ENCODE data around the gene ECI2.

ECI2 gene

DNA sequence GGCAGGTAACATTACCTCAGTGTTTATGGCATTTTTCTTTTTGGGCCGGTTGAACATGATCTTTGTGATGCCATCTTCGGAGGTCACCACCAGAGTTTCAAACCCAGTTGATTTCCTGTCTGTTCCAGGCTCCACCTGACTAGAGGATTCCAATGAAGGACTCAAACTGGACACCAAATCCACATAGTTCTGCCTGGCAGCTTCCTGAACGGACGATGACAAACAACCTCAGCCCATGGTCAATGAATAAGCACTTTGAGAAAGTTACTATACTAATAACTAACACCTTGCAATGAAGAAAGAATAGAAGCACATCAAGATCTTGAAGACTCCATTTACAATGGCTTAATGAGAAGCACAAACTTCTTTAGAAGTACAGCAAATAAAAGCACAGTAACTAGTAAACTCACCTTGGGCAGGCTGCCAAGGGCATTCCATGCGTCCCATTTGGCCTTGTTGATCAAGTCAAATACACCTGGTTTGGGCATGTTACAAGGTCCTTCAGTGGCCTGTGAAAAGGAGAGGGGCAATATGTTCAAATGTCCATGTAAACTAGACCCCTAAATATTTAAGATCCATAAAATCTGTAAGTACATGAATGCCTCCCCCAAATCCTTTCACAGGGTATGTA, 4.9 kb downstream of the ECI2 start:
- H3K4me3 ChIP-seq (replicated peaks in 1 of 2; ENCODE audit: low read depth in 2 of 2, low read length in 2 of 2), result no peak overlapping the region
- TF ChIP-seq, protein P1, sequence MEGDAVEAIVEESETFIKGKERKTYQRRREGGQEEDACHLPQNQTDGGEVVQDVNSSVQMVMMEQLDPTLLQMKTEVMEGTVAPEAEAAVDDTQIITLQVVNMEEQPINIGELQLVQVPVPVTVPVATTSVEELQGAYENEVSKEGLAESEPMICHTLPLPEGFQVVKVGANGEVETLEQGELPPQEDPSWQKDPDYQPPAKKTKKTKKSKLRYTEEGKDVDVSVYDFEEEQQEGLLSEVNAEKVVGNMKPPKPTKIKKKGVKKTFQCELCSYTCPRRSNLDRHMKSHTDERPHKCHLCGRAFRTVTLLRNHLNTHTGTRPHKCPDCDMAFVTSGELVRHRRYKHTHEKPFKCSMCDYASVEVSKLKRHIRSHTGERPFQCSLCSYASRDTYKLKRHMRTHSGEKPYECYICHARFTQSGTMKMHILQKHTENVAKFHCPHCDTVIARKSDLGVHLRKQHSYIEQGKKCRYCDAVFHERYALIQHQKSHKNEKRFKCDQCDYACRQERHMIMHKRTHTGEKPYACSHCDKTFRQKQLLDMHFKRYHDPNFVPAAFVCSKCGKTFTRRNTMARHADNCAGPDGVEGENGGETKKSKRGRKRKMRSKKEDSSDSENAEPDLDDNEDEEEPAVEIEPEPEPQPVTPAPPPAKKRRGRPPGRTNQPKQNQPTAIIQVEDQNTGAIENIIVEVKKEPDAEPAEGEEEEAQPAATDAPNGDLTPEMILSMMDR (IDR thresholded peaks at IDR 0.05; ENCODE audit: low read depth, low read length), result no peak
- no peak for DNase-seq (ENCODE audit: low read depth in 2 of 2)

DNA sequence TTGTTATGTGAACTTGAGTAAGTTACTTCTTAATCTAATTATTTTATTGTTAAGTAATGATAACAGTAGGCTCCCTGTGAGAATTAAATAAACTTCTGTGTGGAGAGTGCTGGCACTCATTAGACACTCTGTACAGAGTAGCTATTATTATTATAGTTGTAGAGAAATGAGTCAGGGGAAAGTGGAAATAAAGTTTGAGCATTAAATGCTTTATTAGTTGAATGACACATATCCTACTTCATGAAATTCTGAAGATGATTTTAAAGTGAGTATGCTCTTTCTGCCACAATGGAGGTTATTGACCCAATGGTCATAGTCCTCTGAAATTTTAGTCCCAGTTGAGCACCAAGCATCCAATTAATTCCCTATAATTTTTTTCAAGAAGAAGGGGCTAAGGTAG, 5.9 kb downstream of the ECI2 start:
- TF ChIP-seq, protein P1 (IDR thresholded peaks at IDR 0.05; ENCODE audit: low read depth, low read length), result no peak
- DNase-seq (ENCODE audit: low read depth in 2 of 2), result no peak
- no peak overlapping the region for H3K4me3 ChIP-seq (replicated peaks in 1 of 2; ENCODE audit: low read depth in 2 of 2, low read length in 2 of 2)

DNA sequence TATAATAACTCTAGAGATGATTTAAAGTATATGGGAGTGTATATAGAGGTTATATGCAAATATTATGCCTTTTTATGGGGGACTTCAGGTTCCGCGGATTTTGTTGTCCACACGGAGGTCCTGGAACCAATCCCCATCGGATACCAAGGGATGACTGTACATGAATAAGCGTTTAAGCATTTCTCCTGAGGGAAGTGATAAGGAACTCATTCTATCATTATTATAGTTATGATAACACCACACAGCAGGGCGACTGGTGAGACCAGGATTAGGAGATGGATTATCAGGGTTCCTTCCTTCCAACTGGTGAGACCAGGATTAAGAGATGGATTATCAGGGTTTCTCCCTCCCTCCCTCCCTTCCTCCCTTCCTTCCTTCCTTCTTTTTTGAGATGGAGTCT, 6.6 kb downstream of the ECI2 start:
- peak; percentile 3 to 46 for DNase-seq (ENCODE audit: low read depth in 2 of 2)
- H3K4me3 ChIP-seq (replicated peaks in 1 of 2; ENCODE audit: low read depth in 2 of 2, low read length in 2 of 2), result no peak overlapping the region
- TF ChIP-seq, protein P1 (IDR thresholded peaks at IDR 0.05; ENCODE audit: low read depth, low read length), result no peak

DNA sequence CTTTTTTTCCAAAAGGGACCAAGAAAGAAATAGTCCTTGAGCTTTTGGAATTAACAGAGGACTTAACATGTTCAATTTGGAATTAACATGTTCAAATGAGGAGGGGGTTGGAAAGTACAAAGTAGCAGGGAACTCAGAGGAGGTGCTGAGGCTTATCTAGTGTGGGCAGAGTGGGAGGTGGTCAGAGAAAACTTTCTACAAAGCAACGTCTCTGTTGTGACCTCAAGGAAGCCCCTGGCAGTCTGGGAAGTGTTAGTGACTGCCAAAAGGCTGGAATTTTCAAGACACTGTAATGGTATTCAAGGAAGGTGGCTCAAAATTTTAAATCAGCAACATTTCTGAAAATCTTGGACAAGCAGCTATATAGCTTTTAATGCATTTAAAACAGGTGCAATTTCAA, 7.3 kb downstream of the ECI2 start:
- peak in 1 of 2 donors; percentile 9 for DNase-seq (ENCODE audit: low read depth in 2 of 2)
- TF ChIP-seq, protein P1 (IDR thresholded peaks at IDR 0.05; ENCODE audit: low read depth, low read length), result no peak
- H3K4me3 ChIP-seq (replicated peaks in 1 of 2; ENCODE audit: low read depth in 2 of 2, low read length in 2 of 2), result no peak overlapping the region

DNA sequence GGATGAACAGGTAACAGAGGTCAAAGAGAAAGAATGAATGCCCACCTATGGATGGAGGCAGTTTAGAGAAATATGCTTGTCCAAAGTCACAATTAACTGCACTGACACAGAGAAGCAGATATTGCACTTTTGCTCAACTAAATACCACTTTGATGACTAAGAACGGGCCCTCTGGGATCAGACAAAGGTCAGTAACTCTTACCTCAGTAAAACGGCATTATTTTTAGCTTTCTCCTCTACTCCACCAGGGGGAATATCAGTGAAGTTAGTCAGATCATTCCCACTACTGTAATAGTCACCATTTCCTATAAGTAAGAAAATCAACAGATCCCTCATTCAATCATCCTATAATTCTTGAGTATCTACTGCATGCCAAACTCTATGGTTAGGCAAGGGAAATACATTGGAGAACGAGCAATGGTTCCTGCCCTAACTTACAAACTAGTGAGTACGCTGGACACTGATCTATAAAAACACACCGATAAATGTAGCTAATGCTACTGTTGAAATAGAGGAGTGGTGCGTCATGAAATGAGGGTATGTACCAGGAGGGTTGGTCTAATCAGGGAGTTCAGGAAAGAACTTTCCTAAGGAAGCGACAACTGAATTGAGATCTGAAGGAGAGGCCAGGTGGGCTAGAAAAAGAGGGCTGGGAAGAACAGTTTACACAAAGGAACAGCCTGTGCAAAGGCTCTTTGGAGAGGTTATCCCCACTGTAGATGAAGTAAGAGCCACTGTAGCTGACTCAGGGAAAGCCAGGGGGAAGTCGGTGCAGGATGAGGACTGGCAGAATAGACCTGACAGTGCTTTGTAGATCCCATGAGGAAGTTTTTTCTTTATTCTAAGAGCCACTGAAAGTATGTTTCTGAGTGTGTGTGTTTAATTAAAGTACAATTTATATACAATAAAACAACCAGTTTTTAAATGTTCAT, 9.2 kb downstream of the ECI2 start:
- DNase-seq (ENCODE audit: low read depth in 2 of 2), result peak; percentile 87 to 93
- H3K4me3 ChIP-seq (replicated peaks in 1 of 2; ENCODE audit: low read depth in 2 of 2, low read length in 2 of 2), result no peak overlapping the region
- TF ChIP-seq, protein P1 (IDR thresholded peaks at IDR 0.05; ENCODE audit: low read depth, low read length), result peak; percentile 49

DNA sequence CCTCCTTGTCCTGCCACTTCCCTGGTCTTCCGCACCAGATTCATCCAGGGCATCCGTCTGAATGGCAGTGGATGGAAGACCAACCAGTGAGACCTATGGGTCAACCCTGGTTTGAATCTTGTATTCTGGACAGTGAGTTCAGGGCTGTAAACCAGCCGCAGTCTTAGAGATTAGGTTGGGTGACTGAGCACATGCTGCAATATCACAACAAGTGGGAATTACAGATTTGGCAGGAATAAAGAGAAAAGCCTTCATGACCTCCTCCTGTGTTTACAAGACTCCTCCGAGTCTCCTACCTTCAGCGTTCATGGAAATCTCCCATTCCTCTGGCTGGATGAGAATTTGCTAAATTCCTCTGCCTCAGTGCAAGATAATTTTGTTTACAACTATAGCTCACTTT, 9.9 kb downstream of the ECI2 start:
- DNase-seq (ENCODE audit: low read depth in 2 of 2), result peak in 1 of 2 donors; percentile 25
- H3K4me3 ChIP-seq (replicated peaks in 1 of 2; ENCODE audit: low read depth in 2 of 2, low read length in 2 of 2), result no peak overlapping the region
- TF ChIP-seq, protein P1 (IDR thresholded peaks at IDR 0.05; ENCODE audit: low read depth, low read length), result no peak
